SU-DHL-6 (cell line): ENCODE results near the gene TEX9.

Experiments used
- H2AFZ ChIP-seq: fragments of 200-600 bp; sonication (generic); 2 replicates; pipeline ENCODE4 v1.6.1; 2014; ENCODE audit warnings: low read depth, mild to moderate bottlenecking, moderate library complexity, mixed read lengths, antibody characterized with exemption, low read length; ENCODE audit not compliant: severe bottlenecking
- H3F3A ChIP-seq: fragments of 200-600 bp; shearing (Covaris generic); 2 replicates; pipeline ENCODE4 v1.6.0; 2016; ENCODE audit warnings: antibody characterized with exemption, mild to moderate bottlenecking; ENCODE audit not compliant: insufficient read depth
- H3K27ac ChIP-seq: fragments of 200-600 bp; sonication (generic); 2 replicates; pipeline ENCODE4 v1.5.1; 2016; ENCODE audit warnings: low read depth, mild to moderate bottlenecking, low read length, moderate library complexity, mixed read lengths
- H3K27me3 ChIP-seq: fragments of 200-600 bp; sonication (generic), shearing (Covaris generic); 2 replicates; pipeline ENCODE4 v1.6.0; 2014; ENCODE audit warnings: mild to moderate bottlenecking, low read length
- H3K36me3 ChIP-seq: fragments of 200-600 bp; sonication (generic); 2 replicates; pipeline ENCODE4 v1.6.1; 2014; ENCODE audit warnings: mild to moderate bottlenecking, low read length, mixed read lengths
- H3K4me2 ChIP-seq: fragments of 300-600, 200-600 bp; shearing (Covaris generic), sonication (generic); 2 replicates; pipeline ENCODE4 v1.6.0; 2014; ENCODE audit warnings: low read length, low read depth, mild to moderate bottlenecking; ENCODE audit not compliant: poor library complexity, severe bottlenecking
- H3K4me3 ChIP-seq: fragments of 200-600 bp; sonication (generic); 2 replicates; pipeline ENCODE4 v1.5.1; 2014; ENCODE audit warnings: antibody characterized with exemption, low read length, mild to moderate bottlenecking, mixed read lengths; ENCODE audit not compliant: insufficient read depth, poor library complexity, severe bottlenecking
- H3K79me2 ChIP-seq: fragments of 200-600 bp; sonication (generic); 2 replicates; pipeline ENCODE4 v1.6.1; 2014; ENCODE audit warnings: mild to moderate bottlenecking, low read length, moderate library complexity; ENCODE audit not compliant: insufficient read depth
- H3K9ac ChIP-seq: fragments of 200-600 bp; sonication (generic); 2 replicates; pipeline ENCODE4 v1.7.0; 2014; ENCODE audit warnings: mild to moderate bottlenecking, low read length
- H3K9me2 ChIP-seq: fragments of 200-600 bp; sonication (generic); replicated peaks from 2 replicates; pipeline ENCODE4 v1.6.1; 2014; ENCODE audit warnings: low read length; ENCODE audit not compliant: insufficient read depth
- H3K9me3 ChIP-seq: fragments of 200-600 bp; sonication (generic); 2 replicates; pipeline ENCODE4 v1.6.1; 2014; ENCODE audit warnings: low read length, mixed read lengths; ENCODE audit not compliant: insufficient read depth
- H4K20me1 ChIP-seq: fragments of 200-600 bp; sonication (generic); 2 replicates; pipeline ENCODE4 v1.6.1; 2014; ENCODE audit warnings: low read depth, mild to moderate bottlenecking, antibody characterized with exemption, low read length, moderate library complexity, mixed read lengths
- CTCF ChIP-seq: fragments of 200-600 bp; sonication (generic); IDR thresholded peaks from one replicate; pipeline ENCODE4 v1.5.1; 2017; ENCODE audit warnings: antibody characterized with exemption, mild to moderate bottlenecking, low read length, moderate library complexity; ENCODE audit not compliant: insufficient read depth, poor library complexity, severe bottlenecking
- EZH2phosphoT487 ChIP-seq: fragments of 200-600 bp; sonication (generic), shearing (Covaris generic); conservative IDR thresholded peaks from 2 replicates; pipeline ENCODE4 v1.6.1; 2018; ENCODE audit warnings: mild to moderate bottlenecking, antibody characterized with exemption, low read length, moderate library complexity, mixed read lengths

Gene TEX9

GRCh38 chr15:56351957-56352506 is 13.2 kb upstream of the TEX9 start:
- no peak overlapping the region for H3K27ac ChIP-seq
- H3K9me3 ChIP-seq = no peaks in the 10 kb centered on the region
- H4K20me1 ChIP-seq = no peaks in the 10 kb centered on the region
- H3K79me2 ChIP-seq = no peaks in the 10 kb centered on the region
- H3K4me2 ChIP-seq = no peak overlapping the region
- TF ChIP-seq CTCF (no peak), EZH2phosphoT487 (no peak)
- no peaks in the 10 kb centered on the region for H3F3A ChIP-seq
- H3K27me3 ChIP-seq = no peaks in the 10 kb centered on the region
- H3K9ac ChIP-seq = no peak overlapping the region
- H2AFZ ChIP-seq = no peak overlapping the region
- H3K36me3 ChIP-seq = no peaks in the 10 kb centered on the region
- no peaks in the 10 kb centered on the region for H3K9me2 ChIP-seq
- H3K4me3 ChIP-seq = no peak overlapping the region

DNA sequence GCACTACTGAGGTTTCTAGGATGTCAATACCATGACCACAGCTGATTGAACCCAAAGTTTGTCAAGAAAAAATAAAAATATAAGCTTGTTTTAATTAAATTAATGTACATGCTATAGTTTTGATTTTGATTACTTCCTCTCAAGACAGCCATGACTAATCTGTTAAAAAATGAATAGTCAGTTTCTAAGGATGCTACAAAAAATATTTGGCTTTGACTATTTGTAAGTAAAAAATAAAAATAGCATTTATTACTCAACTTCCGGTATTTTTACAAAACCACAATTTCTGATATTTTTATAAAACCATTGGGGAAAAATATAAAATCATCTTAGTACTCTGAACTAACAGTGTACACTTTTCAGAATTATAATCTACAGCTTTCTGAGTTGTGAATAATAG is 12.1 kb upstream of the TEX9 start:
- H3K27me3 ChIP-seq = no peaks in the 10 kb centered on the region
- H3K9ac ChIP-seq = no peak overlapping the region
- no peaks in the 10 kb centered on the region for H4K20me1 ChIP-seq
- no peak overlapping the region for H2AFZ ChIP-seq
- H3K4me3 ChIP-seq = no peak overlapping the region
- H3K9me3 ChIP-seq = no peaks in the 10 kb centered on the region
- TF ChIP-seq CTCF (no peak), EZH2phosphoT487 (no peak)
- no peaks in the 10 kb centered on the region for H3K79me2 ChIP-seq
- no peaks in the 10 kb centered on the region for H3K9me2 ChIP-seq
- H3K4me2 ChIP-seq = no peak overlapping the region
- no peaks in the 10 kb centered on the region for H3K36me3 ChIP-seq
- no peaks in the 10 kb centered on the region for H3F3A ChIP-seq
- H3K27ac ChIP-seq = no peak overlapping the region

GRCh38 chr15:56353740-56354139 is 11.5 kb upstream of the TEX9 start:
- H3K27me3 ChIP-seq = no peaks in the 10 kb centered on the region
- TF ChIP-seq CTCF (no peak), EZH2phosphoT487 (no peak)
- no peak overlapping the region for H3K4me2 ChIP-seq
- no peak overlapping the region for H3K9ac ChIP-seq
- no peaks in the 10 kb centered on the region for H3K9me2 ChIP-seq
- no peak overlapping the region for H3K27ac ChIP-seq
- H3K4me3 ChIP-seq = no peak overlapping the region
- H2AFZ ChIP-seq = no peak overlapping the region
- no peaks in the 10 kb centered on the region for H3K36me3 ChIP-seq
- no peaks in the 10 kb centered on the region for H4K20me1 ChIP-seq
- H3K9me3 ChIP-seq = no peaks in the 10 kb centered on the region
- H3F3A ChIP-seq = no peaks in the 10 kb centered on the region
- no peaks in the 10 kb centered on the region for H3K79me2 ChIP-seq

- Histone ChIP-seq H3K9ac (no peak overlapping the region), H3K9me2 (no peaks in the 10 kb centered on the region), H3K4me3 (no peak overlapping the region), H3K27ac (no peak overlapping the region), H3K36me3 (no peaks in the 10 kb centered on the region), H3K9me3 (no peaks in the 10 kb centered on the region), H3F3A (no peaks in the 10 kb centered on the region), H3K4me2 (no peak overlapping the region), H4K20me1 (no peaks in the 10 kb centered on the region), H2AFZ (no peak overlapping the region), H3K27me3 (no peaks in the 10 kb centered on the region), H3K79me2 (no peaks in the 10 kb centered on the region)
- TF ChIP-seq EZH2phosphoT487 = no peak
- no peak for TF ChIP-seq CTCF
Observed at GRCh38 chr15:56356616-56357015, 8.6 kb upstream of the TEX9 start.
